HEK293T (cell line): Measurements from ENCODE around the gene MND1.

Experiments
- CTCF ChIA-PET: fragments of 350-600 bp; formaldehyde crosslinking; extraction: SDS; loops from one replicate; lab custom pipeline; 2021; ENCODE audit warnings: antibody characterized with exemption, inconsistent platforms; lab: Yijun Ruan, JAX
- POLR2A ChIA-PET: fragments of 350-600 bp; formaldehyde crosslinking; extraction: SDS; loops from one replicate; lab custom pipeline; 2020; ENCODE audit warnings: antibody characterized with exemption, inconsistent platforms; lab: Yijun Ruan, JAX
- DNase-seq: peaks from one replicate; pipeline ENCODE4 v3.0.0; 2012; ENCODE audit warnings: mixed read lengths; ENCODE audit errors: extremely low spot score
- ARNT ChIP-seq: fragments of 450-650 bp; IDR thresholded peaks from 2 replicates; pipeline ENCODE4 v1.6.1; 2017; ENCODE audit warnings: mild to moderate bottlenecking
- BHLHE40 ChIP-seq: fragments of 450-650 bp; IDR thresholded peaks from 2 replicates; pipeline ENCODE4 v1.6.1; 2016; ENCODE audit warnings: mild to moderate bottlenecking, moderate library complexity, borderline replicate concordance
- CTBP1 ChIP-seq: fragments of 450-650 bp; IDR thresholded peaks from 2 replicates; pipeline ENCODE4 v1.6.1; 2016; ENCODE audit warnings: borderline replicate concordance
- ELF4 ChIP-seq: fragments of 450-650 bp; IDR thresholded peaks from 2 replicates; pipeline ENCODE4 v1.6.1; 2017; ENCODE audit warnings: antibody characterized with exemption
- FOXA1 ChIP-seq: fragments of 450-650 bp; IDR thresholded peaks from 2 replicates; pipeline ENCODE4 v1.6.1; 2016; ENCODE audit warnings: mild to moderate bottlenecking
- FOXK2 ChIP-seq: fragments of 450-650 bp; IDR thresholded peaks from 2 replicates; pipeline ENCODE4 v1.6.1; 2016; ENCODE audit warnings: mild to moderate bottlenecking
- FOXM1 ChIP-seq: fragments of 450-650 bp; IDR thresholded peaks from 2 replicates; pipeline ENCODE4 v1.6.1; 2017; ENCODE audit warnings: mild to moderate bottlenecking, borderline replicate concordance
- HDGF ChIP-seq: fragments of 450-650 bp; IDR thresholded peaks from 2 replicates; pipeline ENCODE4 v1.6.1; 2017; ENCODE audit warnings: antibody characterized with exemption, borderline replicate concordance
- L3MBTL2 ChIP-seq: fragments of 450-650 bp; conservative IDR thresholded peaks from 2 replicates; pipeline ENCODE4 v1.6.1; 2016; ENCODE audit warnings: mild to moderate bottlenecking
- LEF1 ChIP-seq: fragments of 450-650 bp; IDR thresholded peaks from 2 replicates; pipeline ENCODE4 v1.6.1; 2017; ENCODE audit warnings: mild to moderate bottlenecking, borderline replicate concordance
- NFRKB ChIP-seq: fragments of 450-650 bp; IDR thresholded peaks from 2 replicates; pipeline ENCODE4 v1.6.1; 2016; ENCODE audit warnings: mild to moderate bottlenecking, moderate library complexity
- PKNOX1 ChIP-seq: fragments of 450-650 bp; IDR thresholded peaks from 2 replicates; pipeline ENCODE4 v1.6.1; 2016
- SP1 ChIP-seq: fragments of 450-650 bp; IDR thresholded peaks from 2 replicates; pipeline ENCODE4 v1.6.1; 2017
- SUZ12 ChIP-seq: fragments of 450-650 bp; IDR thresholded peaks from 2 replicates; pipeline ENCODE4 v1.6.1; 2016; ENCODE audit warnings: mild to moderate bottlenecking
- TARDBP ChIP-seq: fragments of 450-650 bp; IDR thresholded peaks from 2 replicates; pipeline ENCODE4 v1.6.1; 2016
- ZNF384 ChIP-seq: fragments of 450-650 bp; IDR thresholded peaks from 2 replicates; pipeline ENCODE4 v1.6.1; 2016

MND1 gene

DNA sequence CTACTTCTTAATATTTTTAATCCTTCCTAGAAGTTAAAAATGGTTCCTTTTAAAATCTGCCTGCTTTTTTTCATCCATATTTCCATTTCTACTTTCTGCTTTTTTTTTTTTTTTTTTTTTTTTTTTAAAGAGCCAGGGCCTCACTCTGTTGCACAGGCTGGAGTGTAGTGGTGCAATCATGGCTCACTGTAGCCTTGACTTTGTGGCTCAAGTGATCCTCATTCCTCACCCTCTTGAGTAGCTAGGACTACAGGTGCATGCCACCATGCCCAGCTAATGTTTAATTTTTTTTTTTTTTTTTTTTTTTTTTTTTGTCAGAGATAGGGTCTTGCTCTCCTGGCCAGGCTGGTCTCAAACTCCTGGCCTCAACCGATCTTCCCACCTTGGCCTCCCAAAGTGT is 39.7 kb downstream of the MND1 start:
- DNase-seq, result no peak
- CTCF ChIA-PET, result no interaction called here
- POLR2A ChIA-PET, result no interaction called here
- no peak for TF ChIP-seq BHLHE40

- DNase-seq, result no peak
- TF ChIP-seq SP1 (no peak), NFRKB (no peak), PKNOX1 (no peak), LEF1 (no peak), BHLHE40 (no peak), FOXM1 (no peak), HDGF (no peak), ELF4 (no peak), ARNT (no peak), FOXK2 (no peak), CTBP1 (no peak), L3MBTL2 (no peak), ZNF384 (no peak), SUZ12 (no peak), FOXA1 (no peak), TARDBP (no peak)
- CTCF ChIA-PET, result interaction anchor here (0.7 kb wide), 1 partner anchor 137 kb away, joined by 4 read pairs; no protein-coding TSS in a partner anchor
- POLR2A ChIA-PET, result no interaction called here
Measured at GRCh38 chr4:153385784-153386183, 41.3 kb downstream of the MND1 start.

DNA sequence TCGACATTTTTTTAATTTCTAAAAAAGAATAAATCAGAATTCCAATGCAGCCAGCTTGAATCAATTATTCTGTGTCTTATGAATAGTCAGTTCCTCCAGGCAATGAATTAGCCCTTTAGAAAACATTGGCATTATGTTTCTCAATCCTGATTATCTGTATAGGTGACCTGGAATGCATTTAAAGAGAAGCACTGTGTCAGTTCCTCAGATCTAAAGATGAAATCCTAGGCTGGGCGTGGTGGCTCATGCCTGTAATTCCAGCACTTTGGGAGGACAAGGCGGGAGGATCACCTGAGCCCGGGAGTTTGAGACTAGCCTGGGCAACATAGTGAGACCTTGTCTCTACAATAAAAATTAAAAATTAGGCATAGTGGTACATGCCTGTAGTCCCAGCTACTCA is 43.5 kb downstream of the MND1 start:
- POLR2A ChIA-PET, result no interaction called here
- no peak for DNase-seq
- CTCF ChIA-PET, result no interaction called here
- no peak for TF ChIP-seq CTBP1
- no peak for TF ChIP-seq ZNF384
- TF ChIP-seq SUZ12, result no peak
- no peak for TF ChIP-seq ARNT
- TF ChIP-seq NFRKB, result no peak
- no peak for TF ChIP-seq LEF1
- no peak for TF ChIP-seq PKNOX1
- TF ChIP-seq SP1, result no peak
- no peak for TF ChIP-seq FOXM1
- TF ChIP-seq FOXA1, result no peak
- TF ChIP-seq HDGF, result no peak
- no peak for TF ChIP-seq ELF4
- no peak for TF ChIP-seq BHLHE40
- no peak for TF ChIP-seq FOXK2

DNA sequence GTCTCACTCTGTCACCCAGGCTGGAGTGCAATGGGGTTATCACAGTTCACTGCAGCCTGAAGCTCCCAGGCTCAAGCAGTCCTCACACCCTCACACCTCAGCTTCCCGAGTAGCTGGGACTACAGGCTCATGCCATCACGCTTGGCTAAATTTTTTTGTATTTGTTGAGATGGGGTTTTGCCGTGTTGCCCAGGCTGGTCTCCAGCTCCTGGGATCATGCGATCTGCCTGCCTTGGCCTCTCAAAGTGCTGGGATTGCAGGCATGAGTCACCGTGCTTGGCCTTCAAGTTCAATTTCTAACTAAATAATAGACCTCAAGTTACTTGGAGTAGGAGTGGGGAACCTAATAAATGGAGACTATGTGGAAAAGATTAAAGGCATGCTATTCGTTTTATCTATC is 48.9 kb downstream of the MND1 start:
- ChIA-PET CTCF (interaction anchor here (0.6 to 0.7 kb wide), 3 partner anchors 93 to 180 kb away, joined by 4 to 7 read pairs (median 5); no protein-coding TSS in a partner anchor), POLR2A (no interaction called here)
- no peak for TF ChIP-seq BHLHE40
- no peak for TF ChIP-seq FOXK2
- no peak for TF ChIP-seq ELF4
- no peak for TF ChIP-seq PKNOX1
- no peak for TF ChIP-seq SUZ12
- no peak for TF ChIP-seq ZNF384
- TF ChIP-seq SP1, result no peak
- TF ChIP-seq FOXM1, result no peak
- TF ChIP-seq CTBP1, result no peak
- TF ChIP-seq HDGF, result no peak
- no peak for TF ChIP-seq L3MBTL2
- TF ChIP-seq TARDBP, result no peak
- TF ChIP-seq LEF1, result no peak
- TF ChIP-seq ARNT, result no peak
- no peak for TF ChIP-seq FOXA1
- TF ChIP-seq NFRKB, result no peak
- no peak for DNase-seq

GRCh38 chr4:153394945-153395344 is 50.5 kb downstream of the MND1 start:
- ChIA-PET POLR2A (no interaction called here), CTCF (no interaction called here)
- TF ChIP-seq TARDBP (no peak), ARNT (no peak), NFRKB (no peak), FOXM1 (no peak), BHLHE40 (no peak), FOXA1 (no peak), ZNF384 (no peak), PKNOX1 (no peak), SP1 (no peak), L3MBTL2 (no peak), HDGF (no peak), ELF4 (no peak)

GRCh38 chr4:153398713-153399112 is 54.2 kb downstream of the MND1 start:
- CTCF ChIA-PET, result no interaction called here
- POLR2A ChIA-PET, result no interaction called here
- DNase-seq, result no peak
- TF ChIP-seq ARNT, result no peak
- TF ChIP-seq ELF4, result no peak
- no peak for TF ChIP-seq SUZ12

More at GRCh38 chr4:153394945-153395344, 50.5 kb downstream of the MND1 start:
- no peak for DNase-seq
